Adrenal gland (tissue), 12 donors: ENCODE results near the gene SLFN12. TPM values are rescaled to one million over a fixed set of nuclear protein-coding genes. Genes with fewer than 3 reads are reported as not detected.

Experiments
- DNase-seq, 7 donors: peaks; one replicate each; pipeline ENCODE4 v3.0.0-alpha.2; 2019 to 2020
- H3K27ac ChIP-seq, 5 donors: fragments of 200-600 bp; sonication (generic) in 4 of 5; 1 replicate in 3 of 5; 2 replicates in 2 of 5; pipeline versions ENCODE4 v1.5.1 to v1.8.0; 2016 to 2020; ENCODE audit warnings: mild to moderate bottlenecking in 1 of 5
- H3K27me3 ChIP-seq: fragments of 200-600 bp; 2 replicates; pipeline ENCODE4 v1.8.0; 2021
- H3K36me3 ChIP-seq, 2 donors: fragments of 200-600 bp; replicated peaks in 1 of 2; 1 replicate in 1 of 2; 2 replicates in 1 of 2; pipeline versions ENCODE4 v1.5.1 to v1.8.0; 2018 to 2022
- H3K4me1 ChIP-seq, 2 donors: fragments of 200-600 bp; replicated peaks in 1 of 2; 1 replicate in 1 of 2; 2 replicates in 1 of 2; pipeline versions ENCODE4 v1.5.1 to v1.8.0; 2018 to 2021
- H3K4me3 ChIP-seq, 4 donors: fragments of 200-600 bp; sonication (generic) in 3 of 4; one replicate each; pipeline ENCODE4 v1.5.1; 2016 to 2018
- H3K9me3 ChIP-seq, 3 donors: fragments of 200-600 bp; sonication (generic) in 1 of 3; replicated peaks in 1 of 3; 1 replicate in 2 of 3; 2 replicates in 1 of 3; pipeline versions ENCODE4 v1.5.1 to v1.8.0; 2016 to 2021
- CTCF ChIP-seq, 6 experiments: fragments of 450-650 bp in 4 of 6; fragments of 200-600 bp in 2 of 6; sonication (generic) in 1 of 6; IDR thresholded peaks; 1 replicate in 5 of 6; 2 replicates in 1 of 6; pipeline versions ENCODE4 v1.5.1 to v1.8.0; 2016 to 2021; ENCODE audit warnings: antibody characterized with exemption in 6 of 6, mild to moderate bottlenecking in 2 of 6, moderate library complexity in 1 of 6
- POLR2A ChIP-seq, 2 donors: fragments of 450-650 bp; IDR thresholded peaks; one replicate each; pipeline ENCODE4 v1.6.1; 2017; ENCODE audit warnings: antibody characterized with exemption in 2 of 2, mild to moderate bottlenecking in 2 of 2, moderate library complexity in 1 of 2
- WGBS, 4 donors: extraction: QIAGEN DNeasy Blood & Tissue Kit in 2 of 4; methylation state at CpG; one replicate each; pipeline versions ENCODE4 v1.1.5 to v1.1.7; 2013 to 2017; 5-methylcytosine and 5-hydroxymethylcytosine counted together
- intact Hi-C, 2 donors: fragments of 100-400 bp; cut with DNase I; formaldehyde crosslinking; loops; one replicate each; pipeline versions ENCODE4 v1.14.1 to v1.15.0; 2022 to 2023
- polyA plus RNA-seq, 3 donors: library from polyadenylated mRNA; stranded (reverse); fragments of 200-250 nt in 2 of 3; fragments of 350-450 nt in 1 of 3; fragmentation: Illumina TruSeq in 1 of 3; extraction: RNeasy Lipid Tissue Mini Kit (QIAGEN cat#74804) in 1 of 3; gene quantifications; one replicate each; pipeline ENCODE4 v1.2.3, GENCODE V29; 2013 to 2014
- total RNA-seq, 9 donors: library from RNA; depleted of rRNA in 4 of 9; stranded (reverse); fragments of >200 nt in 4 of 9; fragments of 120-200 nt in 1 of 9; fragmentation: NEBNext Ultra II Directional in 1 of 9; extraction: Animal tissue kit (Norgen Biotek cat#: 25700) in 1 of 9; gene quantifications; one replicate each; pipeline versions ENCODE4 v1.1.0 to v1.2.4, GENCODE V29; 2013 to 2023
- donor health status: healthy with polysubstance abuse.
- donor health status: Bipolar disorder and iron deficiency.
- donor health status: DM: yes; HTN: yes; CAD: no.
- donor health status: DM: no; HTN: no; CAD: no.
- donor health status: DM: no; HTN: no; CAD: no.
- donor health status: DM: yes; HTN: yes; CAD: no.

The SLFN12 gene
- total and polyA plus RNA-seq, 12 donors, result 5.1 to 17.1 (median 12.4) TPM

- no peak for DNase-seq
- WGBS, 4 donors, result 14 to 40% (median 26%) methylated on average over 1 of the region's 1 CpG
These were observed 56.1 kb downstream of the SLFN12 start for GRCh38 chr17:35376245-35376644.

GRCh38 chr17:35374766-35375344 lies 57.4 kb downstream of the SLFN12 start:
- Histone ChIP-seq H3K9me3 (peaks cover 0 to 3% (median 0%) of the 10 kb centered on the region in 3 donors), H3K27ac (peak overlapping the region; percentile 28 to 97 (median 84)), H3K4me1 (peaks cover 0 to 24% of the 10 kb centered on the region in 2 donors), H3K4me3 (peak overlapping the region in 2 of 4 donors; percentile 30 to 73), H3K27me3 (peaks cover 23% of the 10 kb centered on the region), H3K36me3 (no peaks in the 10 kb centered on the region)
- intact Hi-C loops, result no loop called here
- TF ChIP-seq POLR2A (IDR thresholded peaks at IDR 0.05), result no peak
- no peak for TF ChIP-seq CTCF (IDR thresholded peaks at IDR 0.05)
- DNase-seq, result no peak
- 42 to 50% (median 49%) methylated on average over 3 of the region's 3 CpGs for WGBS, 4 donors

More at GRCh38 chr17:35376245-35376644, 56.1 kb downstream of the SLFN12 start:
- no peaks in the 10 kb centered on the region for H3K9me3 ChIP-seq
- no peak overlapping the region for H3K4me3 ChIP-seq
- intact Hi-C loops, result no loop called here
- H3K36me3 ChIP-seq, result no peaks in the 10 kb centered on the region
- TF ChIP-seq POLR2A (IDR thresholded peaks at IDR 0.05) (no peak), CTCF (IDR thresholded peaks at IDR 0.05) (no peak)
- H3K27me3 ChIP-seq, result peaks cover 14% of the 10 kb centered on the region
- H3K27ac ChIP-seq, result peak overlapping the region in 4 of 5 donors; percentile 5 to 72 (median 30)
- peaks cover 0 to 24% of the 10 kb centered on the region in 2 donors for H3K4me1 ChIP-seq

- TF ChIP-seq CTCF (IDR thresholded peaks at IDR 0.05) (no peak), POLR2A (IDR thresholded peaks at IDR 0.05) (no peak)
- Histone ChIP-seq H3K27me3 (peaks cover 25% of the 10 kb centered on the region), H3K9me3 (peaks cover 0 to 3% (median 0%) of the 10 kb centered on the region in 3 donors), H3K36me3 (no peaks in the 10 kb centered on the region), H3K4me3 (peak overlapping the region in 3 of 4 donors; percentile 5 to 73 (median 30)), H3K4me1 (peaks cover 0 to 24% of the 10 kb centered on the region in 2 donors), H3K27ac (peak overlapping the region; percentile 28 to 97 (median 84))
- peak; percentile 39 to 69 (median 51) for DNase-seq
- 2 to 8% (median 6%) methylated on average over 35 to 47 of the region's 47 CpGs for WGBS, 4 donors
- intact Hi-C loops, result no loop called here
These were observed 58.1 kb downstream of the SLFN12 start for GRCh38 chr17:35373984-35374765.

GRCh38 chr17:35373534-35373983 lies 58.7 kb downstream of the SLFN12 start, which contains the start of gene SLFN11:
Gene SLFN11, minus strand, starts transcription at chr17:35373621. Its CDS starts 9,814 bp downstream, at chr17:35363807.
- Histone ChIP-seq H3K4me1 (peaks cover 0 to 24% of the 10 kb centered on the region in 2 donors), H3K36me3 (no peaks in the 10 kb centered on the region), H3K4me3 (peak within 1 kb of the TSS in 3 of 4 donors; percentile 5 to 73 (median 30)), H3K9me3 (peaks cover 0 to 3% (median 0%) of the 10 kb centered on the region in 3 donors), H3K27ac (peak within 1 kb of the TSS; percentile 28 to 97 (median 84)), H3K27me3 (peaks cover 25% of the 10 kb centered on the region)
- intact Hi-C loops, result no loop called here
- TF ChIP-seq CTCF (IDR thresholded peaks at IDR 0.05) (no peak), POLR2A (IDR thresholded peaks at IDR 0.05) (peak; percentile 84 to 90)
- DNase-seq, result peak; percentile 65 to 91 (median 78)
- 2 to 4% (median 3%) methylated on average over 11 to 22 of the region's 22 CpGs for WGBS, 4 donors
